ENCODE results near the gene CBX4. TPM values are rescaled to one million over a fixed set of nuclear protein-coding genes. Genes with fewer than 3 reads are reported as not detected.

The CBX4 gene
- total and polyA plus RNA-seq, 2 of the 13 experiments (the other 11 are each of a cell fraction or from before 2014, with no cell fraction given) = 25.8 to 50.8 TPM

GRCh38 chr17:79838522-79839274, 542 bp downstream of the CBX4 start (continued):
- TF ChIP-seq ZBTB7A (CRISPR knock-in tag; IDR thresholded peaks at IDR 0.05) = no peak
- TF ChIP-seq ZNF318 (CRISPR knock-in tag; IDR thresholded peaks at IDR 0.05) = no peak
- TF ChIP-seq MLLT10 (CRISPR knock-in tag; IDR thresholded peaks at IDR 0.05) = no peak
- no peak for TF ChIP-seq MLXIP (CRISPR knock-in tag; IDR thresholded peaks at IDR 0.05; ENCODE audit: borderline replicate concordance)
- TF ChIP-seq ZSCAN25 (CRISPR knock-in tag; IDR thresholded peaks at IDR 0.05) = no peak
- TF ChIP-seq HIVEP1 (CRISPR knock-in tag; IDR thresholded peaks at IDR 0.05) = 0 out of 2 replicates have a peak, but pooled peaks have one; percentile 23
- TF ChIP-seq ZNF496 (CRISPR knock-in tag; IDR thresholded peaks at IDR 0.05; ENCODE audit: insufficient replicate concordance) = no peak
- no peak for TF ChIP-seq ATF6 (CRISPR knock-in tag; conservative IDR thresholded peaks at IDR 0.05)
- no peak for TF ChIP-seq ZNF501 (CRISPR knock-in tag; IDR thresholded peaks at IDR 0.05)
- no peak for TF ChIP-seq PAXIP1 (CRISPR knock-in tag; conservative IDR thresholded peaks at IDR 0.05)
- TF ChIP-seq SNRNP70 (IDR thresholded peaks at IDR 0.05; ENCODE audit: low read depth, low read length) = no peak
